ENCODE data around the gene ARID3A.

The ARID3A gene

DNA sequence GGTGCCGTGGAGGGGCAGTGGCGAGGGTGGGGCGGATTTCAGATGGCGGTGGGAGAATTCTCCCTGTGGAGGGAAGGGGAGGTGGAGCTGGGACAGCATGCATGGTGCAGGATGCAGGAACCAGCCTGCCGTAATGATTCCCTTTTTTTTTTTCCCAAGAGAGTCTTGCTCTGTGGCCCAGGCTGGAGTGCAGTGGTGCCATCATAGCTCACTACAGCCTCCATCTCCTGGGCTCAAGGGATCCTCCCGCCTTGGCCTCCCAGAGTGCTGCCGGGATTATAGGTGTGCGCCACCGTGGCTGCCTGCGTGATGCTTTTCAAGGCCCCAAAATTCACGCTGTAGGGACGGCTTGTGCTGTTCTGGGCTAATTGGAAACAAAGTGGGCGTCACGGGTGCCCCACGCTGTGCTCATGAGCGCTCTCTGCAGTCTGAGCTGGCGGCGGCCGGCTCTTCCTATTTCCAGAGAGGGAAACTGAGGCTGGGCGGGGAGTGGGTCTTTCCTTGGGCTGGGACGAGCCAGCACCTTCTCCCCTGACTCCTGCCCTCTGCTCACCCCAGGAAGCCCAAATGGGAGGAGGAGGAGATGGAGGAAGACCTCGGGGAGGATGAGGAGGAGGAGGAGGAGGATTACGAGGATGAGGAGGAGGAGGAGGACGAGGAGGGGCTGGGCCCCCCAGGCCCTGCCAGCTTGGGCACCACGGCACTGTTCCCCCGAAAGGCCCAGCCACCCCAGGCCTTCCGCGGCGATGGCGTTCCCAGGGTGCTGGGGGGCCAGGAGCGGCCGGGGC, 6.2 kb downstream of the ARID3A start:
- ATAC-seq (no peak), DNase-seq (no peak)
- peaks cover 33% of the 10 kb centered on the region for H3K4me1 Mint-ChIP-seq
- H3K27me3 Mint-ChIP-seq, result peaks cover 13% of the 10 kb centered on the region
- peak overlapping the region; percentile 34 to 73 for H3K4me3 Mint-ChIP-seq
- no peaks in the 10 kb centered on the region for H3K9me3 Mint-ChIP-seq
- H3K27ac Mint-ChIP-seq, result peak overlapping the region in 1 of 2 donors; percentile 76

DNA sequence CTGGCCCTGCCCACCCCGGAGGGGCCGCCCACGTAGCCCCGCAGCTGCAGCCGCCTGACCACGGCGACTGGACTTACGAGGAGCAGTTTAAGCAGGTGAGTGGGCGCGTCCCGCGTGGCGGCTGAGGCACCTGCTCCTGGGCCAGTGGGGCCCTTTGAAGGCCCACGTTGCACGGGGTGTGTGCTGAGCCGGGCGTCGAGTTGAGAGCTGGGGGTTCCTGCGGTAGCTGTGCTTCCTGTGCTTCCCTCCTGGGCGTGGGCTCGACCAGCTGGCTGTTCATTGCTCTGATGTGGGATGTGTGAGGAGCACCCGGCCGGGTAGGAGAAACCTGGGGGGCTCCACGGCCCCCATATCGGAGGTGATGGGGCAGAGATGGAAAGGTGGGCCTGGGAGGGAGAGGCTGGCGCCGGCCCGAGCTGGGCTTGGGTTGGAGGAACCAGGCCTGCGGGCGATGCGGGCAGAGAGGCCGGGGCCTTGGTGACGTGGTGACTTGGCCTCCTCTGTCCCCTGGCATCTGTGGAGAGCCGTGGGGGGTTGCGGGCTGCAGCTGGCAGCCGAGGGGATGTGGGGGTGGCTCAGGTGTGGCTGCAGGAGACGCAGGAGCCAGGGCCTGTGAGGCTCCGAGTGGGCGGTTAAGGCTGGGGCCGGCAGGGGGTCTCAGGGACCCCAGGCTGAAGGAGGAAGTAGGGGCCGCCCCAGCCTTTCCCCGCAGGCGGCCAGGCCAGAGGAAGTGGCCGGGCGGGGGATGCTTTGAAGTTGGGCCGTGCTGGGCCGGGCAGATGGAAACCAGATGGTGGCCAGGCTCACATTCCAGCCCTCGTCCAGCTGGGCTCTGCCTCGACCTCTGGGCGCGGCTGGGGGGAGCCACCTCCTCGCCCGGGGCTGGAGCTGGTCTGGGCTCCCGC, 7.1 kb downstream of the ARID3A start:
- Mint-ChIP-seq H3K4me3 (peak overlapping the region; percentile 51 to 75), H3K4me1 (peaks cover 41% of the 10 kb centered on the region), H3K27me3 (peaks cover 13% of the 10 kb centered on the region), H3K9me3 (no peaks in the 10 kb centered on the region), H3K27ac (no peak overlapping the region)
- ATAC-seq, result peak; percentile 62
- peak in 1 of 2 donors; percentile 39 for DNase-seq

DNA sequence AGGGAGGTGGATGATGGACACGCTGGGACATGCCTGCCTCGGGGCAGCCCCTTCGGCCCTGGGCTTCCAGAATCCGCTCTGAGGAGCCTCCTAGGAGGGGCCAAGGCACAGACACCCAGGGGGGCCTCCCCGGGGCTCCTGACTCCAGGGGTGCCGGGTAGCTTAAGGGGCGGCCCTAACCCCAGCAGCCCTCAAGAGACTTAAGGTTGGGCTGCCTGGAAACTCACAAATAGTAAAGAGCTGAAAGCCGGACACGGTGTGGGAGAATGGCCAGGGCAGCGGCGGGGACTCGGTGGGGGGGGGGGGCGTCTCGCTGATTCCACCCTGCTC, 7.7 kb downstream of the ARID3A start:
- ATAC-seq, result no peak
- H3K4me3 Mint-ChIP-seq, result peak overlapping the region in 1 of 2 donors; percentile 10
- peaks cover 47% of the 10 kb centered on the region for H3K4me1 Mint-ChIP-seq
- no peaks in the 10 kb centered on the region for H3K9me3 Mint-ChIP-seq
- no peak for DNase-seq
- peaks cover 13% of the 10 kb centered on the region for H3K27me3 Mint-ChIP-seq
- no peak overlapping the region for H3K27ac Mint-ChIP-seq

DNA sequence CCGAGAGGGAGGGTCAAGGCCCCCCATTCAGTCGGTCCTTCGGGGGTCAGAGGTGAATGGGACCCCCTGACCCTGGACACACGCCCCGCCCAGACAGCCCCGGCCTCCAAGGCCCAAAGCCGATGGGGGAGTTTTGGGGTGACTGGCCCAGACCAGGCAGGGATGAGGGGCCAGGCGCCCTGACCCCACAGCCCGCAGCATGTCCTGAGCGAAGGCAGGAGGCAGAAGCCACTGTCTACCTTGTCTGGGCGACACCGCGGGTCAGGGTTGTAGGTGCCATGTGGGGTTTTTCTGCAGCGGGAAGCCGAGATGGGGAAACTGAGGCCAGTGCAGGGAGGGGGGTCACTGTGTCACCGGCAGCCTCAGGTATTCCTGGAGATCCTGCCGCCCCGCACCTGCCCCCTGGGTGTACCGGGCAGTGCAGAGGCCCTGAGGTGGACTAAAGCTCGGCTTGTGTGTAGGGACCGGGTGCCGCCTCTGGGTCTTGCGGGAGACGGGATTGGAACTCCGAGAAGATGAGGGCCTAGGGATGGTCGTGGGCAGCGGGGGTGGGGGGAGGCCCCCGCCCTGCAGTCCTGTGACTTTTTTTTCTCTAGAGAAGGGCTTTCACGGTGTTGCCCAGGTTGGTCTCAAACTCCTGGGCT, 8.5 kb downstream of the ARID3A start:
- no peak for ATAC-seq
- Mint-ChIP-seq H3K9me3 (no peaks in the 10 kb centered on the region), H3K4me3 (no peak overlapping the region), H3K4me1 (peaks cover 50% of the 10 kb centered on the region), H3K27me3 (peaks cover 16% of the 10 kb centered on the region), H3K27ac (no peak overlapping the region)
- no peak for DNase-seq

GRCh38 chr19:934865-935479, 9.1 kb downstream of the ARID3A start:
- Mint-ChIP-seq H3K27ac (no peak overlapping the region), H3K9me3 (no peaks in the 10 kb centered on the region)
- DNase-seq, result no peak

GRCh38 chr19:936175-936546, 10.3 kb downstream of the ARID3A start:
- Mint-ChIP-seq H3K27ac (no peak overlapping the region), H3K4me3 (no peak overlapping the region), H3K9me3 (no peaks in the 10 kb centered on the region), H3K4me1 (peaks cover 64% of the 10 kb centered on the region), H3K27me3 (peaks cover 30% of the 10 kb centered on the region)
- ATAC-seq (no peak), DNase-seq (no peak)

More at GRCh38 chr19:934865-935479, 9.1 kb downstream of the ARID3A start:
- H3K27me3 Mint-ChIP-seq, result peaks cover 22% of the 10 kb centered on the region
- H3K4me1 Mint-ChIP-seq, result peaks cover 56% of the 10 kb centered on the region
- H3K4me3 Mint-ChIP-seq, result no peak overlapping the region
- ATAC-seq, result no peak

DNA sequence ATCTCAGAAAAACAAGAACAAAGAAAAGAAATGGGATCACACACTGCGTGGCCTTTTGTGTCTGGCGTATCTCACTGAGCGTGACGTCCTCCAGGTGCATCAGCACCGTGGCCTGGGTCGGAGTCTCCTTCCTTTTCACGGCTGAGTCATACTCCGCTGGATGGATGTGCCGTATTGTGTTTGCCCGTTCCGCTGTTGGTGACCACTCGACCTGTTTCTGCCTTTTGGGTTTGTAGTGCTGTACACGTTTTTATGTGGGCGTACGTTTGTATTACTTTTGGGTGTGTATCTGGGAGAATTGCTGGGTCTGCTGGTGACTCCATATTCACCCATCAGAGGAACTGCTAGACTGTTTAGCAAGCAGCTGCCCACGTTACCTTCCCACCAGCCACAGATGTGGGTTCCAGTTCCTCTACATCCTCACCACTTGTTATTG, 11.4 kb downstream of the ARID3A start:
- Mint-ChIP-seq H3K4me1 (peaks cover 65% of the 10 kb centered on the region), H3K4me3 (peak overlapping the region in 1 of 2 donors; percentile 18)

DNA sequence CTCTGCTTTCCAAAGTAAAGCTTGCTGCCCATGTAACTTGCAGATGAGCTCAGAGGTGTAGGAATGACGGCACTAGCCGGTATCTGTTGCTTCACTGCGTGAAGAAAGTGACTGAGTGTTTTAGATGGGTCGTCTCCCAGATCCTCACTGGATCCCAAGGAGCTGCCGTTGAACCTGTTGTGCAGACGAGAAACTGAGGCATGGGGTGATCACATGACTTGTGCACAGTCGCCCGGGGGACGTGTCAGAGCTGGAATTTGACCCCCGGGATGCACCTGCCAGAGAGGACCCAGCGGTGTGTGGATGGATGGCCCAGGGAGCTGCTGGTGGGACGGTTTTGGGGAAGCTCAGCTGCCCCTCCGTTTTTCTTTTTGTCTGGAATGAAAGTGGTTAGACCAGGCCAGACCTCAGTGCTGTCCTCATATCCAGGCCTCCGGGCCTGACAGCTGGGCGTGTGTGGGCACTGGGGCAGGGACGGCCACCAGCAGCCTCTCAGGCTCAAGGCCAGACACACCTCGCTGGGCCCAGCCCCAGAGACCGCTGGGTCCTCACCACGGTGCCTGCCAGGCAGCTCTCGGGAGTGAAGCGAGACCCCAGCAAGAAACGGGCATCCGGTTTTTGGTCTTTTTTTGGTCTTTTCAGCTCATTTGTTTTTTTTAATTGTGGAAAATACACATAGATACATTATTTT, 12.5 kb downstream of the ARID3A start:
- H3K4me3 Mint-ChIP-seq, result no peak overlapping the region
- H3K9me3 Mint-ChIP-seq, result no peaks in the 10 kb centered on the region
- H3K27ac Mint-ChIP-seq, result no peak overlapping the region
- no peak for ATAC-seq
- H3K4me1 Mint-ChIP-seq, result peaks cover 54% of the 10 kb centered on the region
- no peak for DNase-seq
- H3K27me3 Mint-ChIP-seq, result peaks cover 23% of the 10 kb centered on the region

More for the DNA sequence above, 11.4 kb downstream of the ARID3A start:
- ATAC-seq (peak; percentile 76), DNase-seq (peak; percentile 49 to 70)
- H3K9me3 Mint-ChIP-seq, result no peaks in the 10 kb centered on the region
- peak overlapping the region in 1 of 2 donors; percentile 82 for H3K27ac Mint-ChIP-seq
- peaks cover 32% of the 10 kb centered on the region for H3K27me3 Mint-ChIP-seq

DNA sequence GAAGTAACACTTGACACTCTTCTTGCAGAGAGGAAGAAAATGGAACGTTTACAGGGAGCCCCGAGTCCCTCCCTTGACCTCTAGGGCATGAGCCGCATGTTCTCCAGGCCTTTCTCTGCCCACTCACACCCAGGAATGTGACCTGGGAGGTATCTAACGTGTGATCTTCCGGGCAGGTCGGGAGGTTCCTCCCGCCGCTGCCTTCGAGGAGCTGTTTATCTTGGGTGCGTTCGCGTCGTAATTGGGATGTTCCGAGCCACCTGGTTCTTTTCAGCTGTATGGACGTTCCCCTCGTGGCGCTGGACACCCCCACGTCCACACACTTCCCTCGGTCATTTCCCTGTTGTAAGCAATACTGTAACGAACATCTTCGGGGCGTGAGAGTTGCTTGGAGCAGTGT, 13.6 kb downstream of the ARID3A start:
- peak overlapping the region in 1 of 2 donors; percentile 64 for H3K4me3 Mint-ChIP-seq
- ATAC-seq (no peak), DNase-seq (no peak)
- no peaks in the 10 kb centered on the region for H3K9me3 Mint-ChIP-seq
- H3K4me1 Mint-ChIP-seq, result peaks cover 46% of the 10 kb centered on the region
- H3K27ac Mint-ChIP-seq, result peak overlapping the region in 1 of 2 donors; percentile 16
- H3K27me3 Mint-ChIP-seq, result peaks cover 23% of the 10 kb centered on the region

- DNase-seq (no peak), ATAC-seq (no peak)
- Mint-ChIP-seq H3K9me3 (no peaks in the 10 kb centered on the region), H3K27ac (no peak overlapping the region), H3K4me1 (peaks cover 46% of the 10 kb centered on the region), H3K27me3 (peaks cover 23% of the 10 kb centered on the region), H3K4me3 (peak overlapping the region; percentile 64 to 82)
Observed at GRCh38 chr19:939922-940321, 14.1 kb downstream of the ARID3A start.

- peaks cover 46% of the 10 kb centered on the region for H3K4me1 Mint-ChIP-seq
- DNase-seq (peak; percentile 45 to 53), ATAC-seq (peak; percentile 77)
- peaks cover 23% of the 10 kb centered on the region for H3K27me3 Mint-ChIP-seq
- H3K27ac Mint-ChIP-seq, result no peak overlapping the region
- H3K9me3 Mint-ChIP-seq, result no peaks in the 10 kb centered on the region
- peak overlapping the region; percentile 64 to 82 for H3K4me3 Mint-ChIP-seq
Observed at GRCh38 chr19:940591-941291, 14.9 kb downstream of the ARID3A start.

DNA sequence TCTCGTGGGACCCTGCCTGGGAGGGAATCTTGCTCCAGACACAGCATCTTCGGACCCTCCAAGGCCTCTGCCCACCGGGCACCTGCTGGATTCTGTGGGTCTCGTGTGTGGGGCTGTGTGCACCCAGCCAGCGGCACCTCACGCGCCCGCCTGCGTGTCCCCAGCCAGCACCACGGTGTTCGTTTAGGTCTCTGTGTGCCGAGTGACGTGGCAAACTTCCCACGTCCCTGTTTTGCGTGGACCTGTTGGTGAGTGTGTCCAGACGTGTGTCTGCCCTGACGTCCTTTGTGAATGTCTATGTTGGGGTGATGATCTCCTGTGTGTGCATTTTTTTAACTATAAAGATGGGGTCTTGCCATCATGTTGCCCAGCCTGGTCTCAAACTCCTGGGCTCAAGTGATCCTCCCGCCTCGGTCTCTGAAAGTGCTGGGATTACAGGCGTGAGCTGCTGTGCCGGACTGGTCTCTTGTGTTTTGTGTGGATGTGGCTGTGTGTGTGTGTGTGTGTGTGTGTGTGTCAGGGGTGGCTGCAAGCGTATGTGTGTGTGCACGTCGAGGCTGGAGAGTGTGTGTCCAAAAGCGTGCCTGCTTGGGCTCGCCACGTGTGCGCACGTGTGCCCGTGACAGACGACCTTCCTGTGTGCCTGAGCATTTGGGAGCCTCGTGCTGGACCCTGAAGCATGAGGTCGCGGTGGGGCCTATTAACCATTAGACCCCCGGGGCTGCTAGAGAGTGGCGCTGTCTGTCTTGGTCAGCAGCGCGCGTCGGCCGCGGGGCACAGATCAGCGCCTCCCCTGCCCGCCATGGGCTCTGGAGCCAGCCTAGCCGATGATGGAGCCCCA, 15.7 kb downstream of the ARID3A start:
- ATAC-seq (no peak), DNase-seq (no peak)
- H3K4me1 Mint-ChIP-seq, result peaks cover 43% of the 10 kb centered on the region
- H3K9me3 Mint-ChIP-seq, result no peaks in the 10 kb centered on the region
- peaks cover 23% of the 10 kb centered on the region for H3K27me3 Mint-ChIP-seq
- H3K27ac Mint-ChIP-seq, result no peak overlapping the region
- peak overlapping the region; percentile 21 to 62 for H3K4me3 Mint-ChIP-seq

DNA sequence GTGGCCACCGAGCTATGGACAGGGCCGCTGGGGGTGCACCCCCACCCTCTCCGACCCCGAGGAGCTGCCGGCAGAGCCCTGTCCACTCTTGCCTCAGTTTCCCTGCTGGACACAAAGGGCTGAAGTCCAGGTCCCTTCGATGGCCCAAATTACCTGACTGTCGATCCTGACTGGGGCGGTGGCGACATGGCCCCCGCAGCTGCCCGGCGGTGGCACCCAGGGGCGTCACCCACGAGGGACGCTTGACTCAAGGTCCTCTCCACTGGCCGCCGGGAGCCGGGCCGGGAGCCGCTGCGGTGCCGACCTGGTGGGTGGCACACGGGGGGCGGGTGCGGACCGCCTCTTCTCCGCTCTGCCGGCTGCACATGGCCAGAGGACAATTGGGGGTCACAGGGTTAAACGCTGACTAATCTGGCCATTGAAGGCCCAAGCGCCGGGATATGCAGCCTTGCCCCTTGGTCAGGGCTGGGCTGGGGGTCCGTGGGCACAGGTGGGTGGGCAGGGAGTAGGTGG, 16.4 kb downstream of the ARID3A start:
- ATAC-seq (no peak), DNase-seq (no peak)
- Mint-ChIP-seq H3K9me3 (no peaks in the 10 kb centered on the region), H3K27me3 (peaks cover 23% of the 10 kb centered on the region), H3K4me1 (peaks cover 37% of the 10 kb centered on the region), H3K27ac (no peak overlapping the region), H3K4me3 (no peak overlapping the region)
